GM12892 (cell line): ENCODE data around the gene KIRREL3.

Experiments used
- DNase-seq: peaks from one replicate; pipeline ENCODE4 v3.0.0; 2011; ENCODE audit not compliant: insufficient read length
- FAIRE-seq: peaks from 2 replicates; lab custom pipeline; 2011; peaks lifted over from hg19 to GRCh38; lab: Jason Lieb, UNC
- POLR2A ChIP-seq: IDR thresholded peaks from 2 replicates; pipeline ENCODE4 v1.6.1; 2011; ENCODE audit warnings: low read depth, low read length, control low read depth
- POLR2AphosphoS5 ChIP-seq: IDR thresholded peaks from 2 replicates; pipeline ENCODE4 v1.6.1; 2011; ENCODE audit warnings: low read depth, low read length, control low read depth
- TAF1 ChIP-seq: IDR thresholded peaks from 2 replicates; pipeline ENCODE4 v1.6.1; 2011; ENCODE audit warnings: low read depth, mild to moderate bottlenecking, control low read depth, low read length, borderline replicate concordance

KIRREL3 gene

DNA sequence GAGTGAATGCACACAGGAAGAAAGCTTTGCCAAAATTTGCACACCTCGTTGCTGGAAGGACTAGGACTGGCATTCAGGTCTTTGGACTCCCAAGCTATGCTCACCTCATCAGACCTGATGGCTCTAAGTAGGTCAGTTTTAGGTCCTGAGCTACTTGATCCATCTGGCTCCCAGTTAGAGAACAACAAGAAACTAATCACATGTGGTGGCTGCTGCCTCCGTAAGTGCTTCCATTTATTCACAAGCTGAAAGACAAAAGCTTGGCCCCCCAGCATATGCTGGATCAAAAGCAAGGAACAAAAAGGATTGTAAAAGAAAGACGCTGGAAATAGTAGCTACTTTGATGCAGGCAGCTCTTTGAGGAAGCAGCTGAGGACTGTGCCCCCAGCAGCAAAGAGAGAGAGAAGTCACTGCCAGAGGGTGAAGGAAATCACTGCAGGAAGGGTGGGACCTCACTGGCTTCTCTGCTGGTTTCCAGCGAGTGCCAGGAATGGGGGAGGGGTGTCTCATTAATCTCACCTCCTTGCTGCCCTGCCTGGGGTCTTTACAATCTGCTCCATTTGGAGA lies 268.9 kb downstream of the KIRREL3 start:
- FAIRE-seq, result no peak
- DNase-seq, result no peak
- TF ChIP-seq POLR2A (no peak), POLR2AphosphoS5 (no peak), TAF1 (no peak)

DNA sequence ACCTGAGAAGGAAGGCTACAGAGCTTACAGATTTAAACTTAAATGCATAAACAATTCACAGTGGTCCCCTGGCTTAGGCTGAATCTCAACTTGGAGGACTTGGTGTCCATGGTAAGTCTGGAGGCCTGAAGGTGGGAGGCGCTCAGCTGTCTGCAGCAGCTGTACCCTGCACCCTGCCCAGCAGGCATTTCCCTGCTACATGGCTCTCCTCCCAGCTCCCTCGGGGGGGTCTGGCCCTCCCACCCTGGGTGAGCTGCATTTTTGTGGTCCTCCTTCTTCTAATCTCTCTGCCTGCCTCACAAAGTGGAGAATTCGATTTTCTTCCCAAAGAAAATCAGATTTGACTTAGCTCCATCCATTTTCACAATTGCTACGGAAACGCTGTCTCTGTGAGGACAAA lies 273.2 kb downstream of the KIRREL3 start:
- DNase-seq (no peak), FAIRE-seq (no peak)

DNA sequence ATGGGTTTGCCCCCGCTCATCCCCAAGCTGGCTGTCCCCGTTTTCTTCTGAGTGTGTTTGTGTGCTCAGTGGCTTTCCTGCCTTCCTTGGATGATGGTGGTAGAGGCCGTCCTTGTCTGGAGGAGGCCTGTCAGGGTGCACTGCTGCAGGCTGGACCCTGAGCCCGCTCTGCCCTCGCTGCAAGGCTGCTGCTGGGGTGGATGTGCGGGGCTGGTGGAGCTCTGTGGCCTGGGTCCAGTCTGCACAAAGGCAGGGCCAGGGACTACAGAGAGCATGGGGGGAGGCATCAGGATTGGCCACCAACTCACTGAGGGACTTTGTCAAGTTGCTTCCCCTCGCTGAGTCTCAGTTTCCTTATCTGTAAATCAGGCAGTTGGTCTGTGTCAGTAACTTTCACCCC lies 275.0 kb downstream of the KIRREL3 start:
- FAIRE-seq (no peak), DNase-seq (no peak)
- TF ChIP-seq POLR2A (no peak), TAF1 (no peak), POLR2AphosphoS5 (no peak)

More for the DNA sequence above, 273.2 kb downstream of the KIRREL3 start:
- no peak for TF ChIP-seq POLR2A
- no peak for TF ChIP-seq TAF1
- no peak for TF ChIP-seq POLR2AphosphoS5

DNA sequence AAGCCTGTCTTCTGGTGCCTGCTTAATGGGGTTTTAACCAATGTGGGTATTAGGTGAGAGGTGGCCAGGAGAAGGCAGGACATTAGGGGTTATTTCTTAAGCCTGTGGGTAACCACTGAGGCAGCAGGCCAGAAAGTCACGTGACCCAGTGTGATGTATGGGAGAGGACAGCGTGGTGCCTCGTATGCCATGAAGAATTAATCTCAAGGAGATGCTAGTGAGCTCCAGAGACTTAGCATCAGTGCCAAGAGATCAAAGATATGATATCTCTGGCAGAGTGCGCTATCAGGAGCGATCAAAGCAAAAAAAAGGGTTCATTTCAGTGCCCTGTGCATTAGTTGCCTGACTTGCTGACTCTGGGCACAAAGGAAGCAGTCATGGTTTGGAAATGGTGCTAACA lies 275.5 kb downstream of the KIRREL3 start:
- no peak for DNase-seq
- FAIRE-seq, result no peak
- TF ChIP-seq POLR2A (no peak), POLR2AphosphoS5 (no peak), TAF1 (no peak)

DNA sequence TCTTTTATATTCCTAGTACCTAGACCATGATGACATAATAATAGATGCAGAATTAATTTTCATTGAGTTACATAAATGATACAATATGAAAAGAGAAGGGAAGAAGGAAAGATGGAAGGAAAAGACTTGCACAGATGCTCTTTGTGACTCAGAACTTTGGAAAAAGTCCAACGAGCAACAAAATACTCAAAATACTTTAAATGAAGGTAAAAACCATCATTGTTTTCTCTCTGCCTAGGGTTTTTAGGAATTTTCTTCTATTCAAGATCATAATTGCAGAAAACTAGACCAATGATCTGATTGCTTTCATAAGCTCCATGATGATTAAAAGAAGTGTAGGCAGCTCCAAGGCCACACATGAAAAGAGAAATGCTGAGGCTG lies 276.9 kb downstream of the KIRREL3 start:
- no peak for TF ChIP-seq POLR2A
- TF ChIP-seq TAF1, result no peak
- TF ChIP-seq POLR2AphosphoS5, result no peak
- DNase-seq (no peak), FAIRE-seq (peak; percentile 14)

DNA sequence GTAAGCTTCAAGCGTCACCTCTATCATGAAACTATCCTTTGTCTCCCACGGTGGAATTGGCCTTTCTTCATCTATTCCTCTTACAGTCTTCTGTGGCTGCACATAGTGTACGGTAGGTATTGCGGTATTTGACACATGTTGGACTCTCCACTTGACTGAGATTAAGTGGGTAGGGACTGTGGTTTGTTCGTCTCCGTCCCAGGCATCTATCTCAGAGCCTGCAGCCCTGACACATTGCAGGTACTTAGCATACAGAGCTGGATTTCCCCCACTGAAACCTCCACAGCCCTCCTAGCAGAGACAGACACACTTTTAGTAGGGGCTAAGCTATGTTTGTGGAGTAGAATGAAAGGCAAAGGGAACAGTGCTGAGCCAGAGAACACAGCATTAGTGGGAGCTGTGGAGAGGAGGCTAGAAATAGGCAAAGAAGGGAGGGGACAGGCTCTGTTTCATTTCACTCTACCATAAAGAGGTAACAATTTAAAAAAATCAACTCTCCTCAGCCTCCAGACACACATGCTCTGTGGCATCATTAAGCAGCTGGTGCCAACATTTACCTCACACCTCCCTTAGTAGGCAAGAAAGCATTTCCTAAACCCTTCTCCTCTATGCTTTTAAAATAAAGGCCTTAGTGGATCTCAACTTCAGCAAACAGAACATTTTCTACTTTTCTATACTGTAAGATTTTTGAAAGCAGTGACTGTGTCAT lies 277.5 kb downstream of the KIRREL3 start:
- FAIRE-seq (no peak), DNase-seq (no peak)
- TF ChIP-seq POLR2AphosphoS5 (no peak), POLR2A (no peak), TAF1 (no peak)

DNA sequence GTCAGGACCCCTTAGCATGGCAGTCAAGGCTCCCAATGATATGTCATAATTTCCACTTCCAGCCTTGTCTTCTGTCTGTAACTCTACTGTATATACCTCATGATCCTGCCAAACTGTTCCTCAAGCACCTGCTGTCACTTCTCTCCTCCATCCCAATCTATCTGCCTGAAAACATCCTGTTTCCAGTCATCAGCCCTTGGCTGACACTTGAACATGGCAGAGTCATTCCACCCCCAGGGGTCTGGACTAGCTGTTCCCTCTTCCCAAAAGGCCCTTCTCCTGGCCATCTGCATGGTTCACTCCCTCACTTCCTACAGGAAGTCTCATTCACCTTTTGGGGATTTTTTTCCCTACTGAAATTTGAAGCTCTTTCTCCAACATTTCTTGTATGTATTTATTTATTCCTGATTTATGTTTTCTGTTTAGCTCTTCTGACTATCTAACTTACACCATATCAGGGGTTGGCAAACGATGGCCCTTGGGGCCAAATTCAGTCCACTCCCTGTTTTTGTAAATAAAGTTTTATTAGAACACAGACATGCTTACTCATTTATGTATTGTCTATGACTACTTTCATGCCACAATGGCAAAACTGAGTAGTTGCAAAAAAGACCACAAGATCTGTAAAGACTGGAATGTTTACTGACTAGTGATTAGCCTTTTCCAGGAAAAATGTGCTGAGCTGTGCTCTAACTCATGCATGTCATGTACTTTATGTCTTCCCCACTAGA lies 278.4 kb downstream of the KIRREL3 start:
- DNase-seq (no peak), FAIRE-seq (no peak)
- TF ChIP-seq TAF1, result no peak
- TF ChIP-seq POLR2A, result no peak
- no peak for TF ChIP-seq POLR2AphosphoS5

DNA sequence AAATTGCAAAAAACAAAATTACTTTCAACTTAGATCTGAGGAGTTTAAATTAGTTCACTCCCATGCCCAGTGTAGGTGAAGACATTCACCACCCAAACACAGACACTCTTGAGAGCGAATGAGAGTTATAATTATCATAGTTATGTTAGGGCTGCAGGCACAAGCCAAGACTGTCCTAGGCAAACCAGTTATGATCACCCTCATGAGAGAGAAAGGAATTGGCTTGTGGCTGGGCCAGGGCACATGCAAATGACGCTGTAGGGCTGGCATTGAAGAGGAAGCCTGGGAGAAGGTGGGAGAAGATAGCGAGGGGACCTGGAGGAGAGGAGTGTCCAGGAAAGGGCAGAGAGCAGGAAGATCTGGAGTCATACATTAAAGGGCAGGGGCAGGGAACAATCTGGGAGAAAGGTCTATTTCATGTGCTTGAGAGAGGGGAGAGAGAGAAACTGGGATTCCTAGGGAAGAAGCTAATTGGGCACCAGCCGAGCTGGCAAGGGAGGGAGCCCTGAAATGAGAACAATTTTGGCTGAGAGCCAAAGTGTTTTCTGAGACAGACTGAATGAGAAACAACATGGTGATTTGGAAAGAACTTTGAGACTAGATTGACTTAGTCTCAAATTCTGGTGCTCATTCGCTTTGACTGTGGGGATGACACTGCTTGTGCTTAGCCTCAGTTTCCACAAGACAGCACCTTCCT lies 279.9 kb downstream of the KIRREL3 start:
- FAIRE-seq (no peak), DNase-seq (no peak)
- TF ChIP-seq POLR2A (no peak), POLR2AphosphoS5 (no peak), TAF1 (no peak)

DNA sequence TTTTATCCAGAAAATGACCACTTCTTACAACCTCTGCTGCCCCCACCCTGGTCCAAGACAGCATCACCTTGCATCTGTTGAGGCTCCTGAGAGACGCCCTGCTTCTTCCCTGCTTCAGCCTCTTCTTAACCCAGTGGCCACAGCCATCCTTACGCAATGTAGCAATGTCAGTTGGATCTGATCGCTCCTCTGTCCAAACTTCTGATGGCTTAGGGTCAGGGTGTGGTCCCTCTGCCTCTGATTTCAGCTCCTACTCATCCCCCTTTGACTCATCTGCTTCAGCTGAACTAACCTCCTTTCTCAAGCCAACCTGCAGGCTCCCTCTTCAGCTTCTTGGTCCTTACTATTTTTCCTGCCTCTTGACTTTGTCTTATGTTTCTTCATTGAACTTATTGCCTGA lies 280.8 kb downstream of the KIRREL3 start:
- DNase-seq (no peak), FAIRE-seq (no peak)
- TF ChIP-seq POLR2AphosphoS5 (no peak), POLR2A (no peak), TAF1 (no peak)

DNA sequence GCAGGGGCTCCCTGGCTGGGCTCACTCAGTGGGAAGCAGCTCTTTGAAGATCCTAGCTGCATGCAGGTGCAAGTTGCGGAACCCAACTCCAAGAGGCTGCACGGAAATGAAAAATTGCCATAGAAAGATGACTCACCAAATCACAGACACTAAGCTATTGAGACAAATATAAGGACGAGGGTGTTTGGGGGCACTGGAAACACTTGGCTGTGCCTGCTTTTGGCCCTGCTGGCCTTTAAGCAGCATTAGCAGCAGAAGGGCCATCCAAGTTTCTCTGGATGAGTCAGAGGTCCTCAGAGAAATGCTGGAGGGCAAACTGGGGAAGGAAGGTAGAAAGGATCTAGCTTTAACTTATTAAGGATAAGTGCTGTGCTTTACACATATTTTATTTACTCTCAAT lies 282.3 kb downstream of the KIRREL3 start:
- FAIRE-seq, result no peak
- no peak for TF ChIP-seq POLR2A
- TF ChIP-seq POLR2AphosphoS5, result no peak
- TF ChIP-seq TAF1, result no peak
- no peak for DNase-seq

DNA sequence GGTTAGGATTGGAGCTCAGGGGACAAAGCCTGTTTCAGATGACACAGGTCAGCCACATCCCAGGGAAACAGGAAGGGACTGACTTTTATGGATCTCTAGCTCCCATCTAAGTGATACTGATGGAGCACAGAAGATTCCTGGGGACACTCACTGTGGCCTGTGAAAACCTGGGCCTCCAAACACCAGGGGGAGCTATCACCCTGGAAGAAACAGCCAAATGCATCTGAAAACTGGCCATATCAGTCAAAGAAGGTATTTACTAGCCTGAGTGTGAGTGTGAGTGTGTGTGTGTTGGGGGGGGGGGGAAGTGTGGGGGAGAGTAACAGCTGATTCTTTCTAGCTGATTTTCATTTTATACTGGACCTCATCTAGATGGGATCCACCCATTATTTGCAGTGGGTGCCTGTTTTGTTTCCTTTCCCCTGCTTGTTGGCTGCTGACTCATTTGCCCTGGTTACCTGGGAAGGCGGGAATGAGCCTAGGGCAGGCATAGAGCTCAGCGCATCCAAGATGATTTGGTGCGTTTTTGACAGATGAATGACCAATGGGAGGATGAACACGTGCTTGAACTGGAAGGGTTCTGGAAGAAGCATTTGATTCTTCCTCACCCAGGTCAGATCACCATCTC lies 284.0 kb downstream of the KIRREL3 start:
- DNase-seq (no peak), FAIRE-seq (peak; percentile 60)
- TF ChIP-seq POLR2AphosphoS5 (no peak), POLR2A (no peak), TAF1 (no peak)
